BLaER1 (cell line): ENCODE measurements around the gene KCNN3.
"Not testable (repeated sequence)": the region's sequence is repeated elsewhere in the genome, so short reads cannot be mapped to it uniquely, and the experiment has no call there.

Source experiments
- H3K27ac ChIP-seq: shearing (Covaris generic); formaldehyde crosslinking; 2 replicates; pipeline ENCODE4 v1.8.1; 2022
- H3K27me3 ChIP-seq: shearing (Covaris generic); formaldehyde crosslinking; 2 replicates; pipeline ENCODE4 v1.8.1; 2022
- H3K36me3 ChIP-seq: shearing (Covaris generic); formaldehyde crosslinking; 2 replicates; pipeline ENCODE4 v1.8.1; 2022
- H3K4me1 ChIP-seq: shearing (Covaris generic); formaldehyde crosslinking; 2 replicates; pipeline ENCODE4 v1.8.1; 2022
- H3K4me2 ChIP-seq: shearing (Covaris generic); formaldehyde crosslinking; 2 replicates; pipeline ENCODE4 v1.8.1; 2022
- H3K4me3 ChIP-seq: shearing (Covaris generic); formaldehyde crosslinking; 2 replicates; pipeline ENCODE4 v1.8.1; 2022
- H3K9ac ChIP-seq: shearing (Covaris generic); formaldehyde crosslinking; 2 replicates; pipeline ENCODE4 v1.8.1; 2022
- H3K9me3 ChIP-seq: shearing (Covaris generic); formaldehyde crosslinking; 2 replicates; pipeline ENCODE4 v1.8.1; 2022
- H4K20me1 ChIP-seq: shearing (Covaris generic); formaldehyde crosslinking; 2 replicates; pipeline ENCODE4 v1.8.1; 2022
- Cebpa-rat ChIP-seq: shearing (Covaris generic); IDR thresholded peaks from 2 replicates; pipeline ENCODE4 v1.8.1; 2022

Gene KCNN3

GRCh38 chr1:154672245-154672644 is 197.8 kb downstream of the KCNN3 start:
- H3K9ac ChIP-seq, H3K36me3 ChIP-seq, H3K27ac ChIP-seq, H3K4me3 ChIP-seq, H3K4me2 ChIP-seq, H3K27me3 ChIP-seq, H4K20me1 ChIP-seq, H3K9me3 ChIP-seq, H3K4me1 ChIP-seq: not testable (repeated sequence)

- not testable (repeated sequence) for H3K9ac ChIP-seq, H3K4me1 ChIP-seq, H3K9me3 ChIP-seq, H4K20me1 ChIP-seq, H3K4me2 ChIP-seq, H3K36me3 ChIP-seq, H3K4me3 ChIP-seq, H3K27me3 ChIP-seq, H3K27ac ChIP-seq
Measured at GRCh38 chr1:154671412-154671811, 198.7 kb downstream of the KCNN3 start.

- H3K36me3 ChIP-seq, H3K27ac ChIP-seq, H3K27me3 ChIP-seq, H4K20me1 ChIP-seq, H3K9me3 ChIP-seq, H3K9ac ChIP-seq, H3K4me3 ChIP-seq, H3K4me2 ChIP-seq, H3K4me1 ChIP-seq: not testable (repeated sequence)
Measured at GRCh38 chr1:154670310-154671270, 199.5 kb downstream of the KCNN3 start.

GRCh38 chr1:154669464-154670282 is 200.4 kb downstream of the KCNN3 start:
- H4K20me1 ChIP-seq = no peaks in the 10 kb centered on the region
- no peaks in the 10 kb centered on the region for H3K4me1 ChIP-seq
- no peaks in the 10 kb centered on the region; the same call in 1 of the 2 replicates for H3K9me3 ChIP-seq
- H3K27ac ChIP-seq = no peak overlapping the region
- H3K4me3 ChIP-seq = no peak overlapping the region
- no peak overlapping the region for H3K9ac ChIP-seq
- H3K4me2 ChIP-seq = no peak overlapping the region
- H3K36me3 ChIP-seq = no peaks in the 10 kb centered on the region
- no peak for TF ChIP-seq Cebpa-rat
- H3K27me3 ChIP-seq = no peaks in the 10 kb centered on the region

GRCh38 chr1:154666051-154666790 is 203.9 kb downstream of the KCNN3 start:
- H3K4me3 ChIP-seq = no peak overlapping the region
- H4K20me1 ChIP-seq = no peaks in the 10 kb centered on the region
- H3K27me3 ChIP-seq = no peaks in the 10 kb centered on the region
- no peaks in the 10 kb centered on the region for H3K4me1 ChIP-seq
- no peak for TF ChIP-seq Cebpa-rat
- no peaks in the 10 kb centered on the region for H3K36me3 ChIP-seq
- no peak overlapping the region for H3K27ac ChIP-seq
- no peak overlapping the region for H3K9ac ChIP-seq
- no peaks in the 10 kb centered on the region; the same call in 1 of the 2 replicates for H3K9me3 ChIP-seq
- H3K4me2 ChIP-seq = no peak overlapping the region

GRCh38 chr1:154664331-154665002 is 205.6 kb downstream of the KCNN3 start:
- Histone ChIP-seq H3K27ac (no peak overlapping the region), H3K27me3 (no peaks in the 10 kb centered on the region)

GRCh38 chr1:154663471-154664060 is 206.5 kb downstream of the KCNN3 start:
- TF ChIP-seq Cebpa-rat = no peak
- H3K4me3 ChIP-seq = no peak overlapping the region
- no peaks in the 10 kb centered on the region for H3K27me3 ChIP-seq
- no peaks in the 10 kb centered on the region for H3K4me1 ChIP-seq
- H3K36me3 ChIP-seq = no peaks in the 10 kb centered on the region
- H4K20me1 ChIP-seq = no peaks in the 10 kb centered on the region
- H3K9me3 ChIP-seq = no peaks in the 10 kb centered on the region; the same call in 1 of the 2 replicates
- H3K9ac ChIP-seq = no peak overlapping the region
- H3K27ac ChIP-seq = no peak overlapping the region
- no peak overlapping the region for H3K4me2 ChIP-seq

More at GRCh38 chr1:154664331-154665002, 205.6 kb downstream of the KCNN3 start:
- no peaks in the 10 kb centered on the region; the same call in 1 of the 2 replicates for H3K9me3 ChIP-seq
- no peak for TF ChIP-seq Cebpa-rat
- no peaks in the 10 kb centered on the region for H3K36me3 ChIP-seq
- H3K9ac ChIP-seq = no peak overlapping the region
- H3K4me2 ChIP-seq = no peak overlapping the region
- H3K4me3 ChIP-seq = no peak overlapping the region
- no peaks in the 10 kb centered on the region for H4K20me1 ChIP-seq
- H3K4me1 ChIP-seq = no peaks in the 10 kb centered on the region

GRCh38 chr1:154661110-154661509 is 209.0 kb downstream of the KCNN3 start:
- H3K9me3 ChIP-seq = no peaks in the 10 kb centered on the region; the same call in 1 of the 2 replicates
- no peak overlapping the region for H3K4me3 ChIP-seq
- H3K27me3 ChIP-seq = no peaks in the 10 kb centered on the region
- H3K9ac ChIP-seq = no peak overlapping the region
- H3K36me3 ChIP-seq = no peaks in the 10 kb centered on the region
- no peak for TF ChIP-seq Cebpa-rat
- H3K27ac ChIP-seq = no peak overlapping the region
- H3K4me2 ChIP-seq = no peak overlapping the region
- no peaks in the 10 kb centered on the region for H4K20me1 ChIP-seq
- no peaks in the 10 kb centered on the region for H3K4me1 ChIP-seq
